GM19395 (cell line): ENCODE results near the gene KRTAP10-3.

Experiments used
- ATAC-seq: cut with Tn5 transposase; IDR thresholded peaks from one replicate; pipeline ENCODE4 v1.9.1; 2021; ENCODE audit warnings: mild to moderate bottlenecking, moderate library complexity; ENCODE audit not compliant: unreplicated experiment

Gene KRTAP10-3

GRCh38 chr21:44520326-44521300, 38.0 kb downstream of the KRTAP10-3 start:
- no peak for ATAC-seq

- ATAC-seq, result no peak
Measured at GRCh38 chr21:44519346-44520325, 39.0 kb downstream of the KRTAP10-3 start.

- ATAC-seq, result no peak
Measured at GRCh38 chr21:44518686-44519085, 39.9 kb downstream of the KRTAP10-3 start.

GRCh38 chr21:44517175-44517899, 41.3 kb downstream of the KRTAP10-3 start:
- no peak for ATAC-seq

- no peak for ATAC-seq
Measured at GRCh38 chr21:44516828-44517174, 41.8 kb downstream of the KRTAP10-3 start.

- ATAC-seq, result no peak
Measured at GRCh38 chr21:44516342-44516741, 42.3 kb downstream of the KRTAP10-3 start.

GRCh38 chr21:44515359-44516165, 43.0 kb downstream of the KRTAP10-3 start:
- ATAC-seq, result no peak

- no peak for ATAC-seq
Measured at GRCh38 chr21:44514746-44515358, 43.7 kb downstream of the KRTAP10-3 start.

GRCh38 chr21:44514218-44514520, 44.4 kb downstream of the KRTAP10-3 start:
- no peak for ATAC-seq

- no peak for ATAC-seq
Measured at GRCh38 chr21:44513389-44514217, 45.0 kb downstream of the KRTAP10-3 start.

- ATAC-seq, result no peak
Measured at GRCh38 chr21:44512496-44513388, 45.9 kb downstream of the KRTAP10-3 start.

- ATAC-seq, result no peak
Measured at GRCh38 chr21:44511938-44512275, 46.7 kb downstream of the KRTAP10-3 start.

- no peak for ATAC-seq
Measured at GRCh38 chr21:44511219-44511937, 47.2 kb downstream of the KRTAP10-3 start.

- ATAC-seq, result no peak
Measured at GRCh38 chr21:44510508-44511218, 47.9 kb downstream of the KRTAP10-3 start.

- no peak for ATAC-seq
Measured at GRCh38 chr21:44510109-44510507, 48.5 kb downstream of the KRTAP10-3 start.

- no peak for ATAC-seq
Measured at GRCh38 chr21:44509539-44509938, 49.1 kb downstream of the KRTAP10-3 start.
